Measurements from ENCODE around the gene FAM3A. TPM values are rescaled to one million over a fixed set of nuclear protein-coding genes. Genes with fewer than 3 reads are reported as not detected.
A peak's percentile ranks its signal among the peaks of the same experiment; 100 is the strongest.
"Not testable (repeated sequence)": the region's sequence is repeated elsewhere in the genome, so short reads cannot be mapped to it uniquely, and the experiment has no call there.

FAM3A gene, protein sequence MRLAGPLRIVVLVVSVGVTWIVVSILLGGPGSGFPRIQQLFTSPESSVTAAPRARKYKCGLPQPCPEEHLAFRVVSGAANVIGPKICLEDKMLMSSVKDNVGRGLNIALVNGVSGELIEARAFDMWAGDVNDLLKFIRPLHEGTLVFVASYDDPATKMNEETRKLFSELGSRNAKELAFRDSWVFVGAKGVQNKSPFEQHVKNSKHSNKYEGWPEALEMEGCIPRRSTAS
- total RNA-seq: 10 to 100 TPM; 40.9 to 76.5 (median 55.7) TPM

DNA sequence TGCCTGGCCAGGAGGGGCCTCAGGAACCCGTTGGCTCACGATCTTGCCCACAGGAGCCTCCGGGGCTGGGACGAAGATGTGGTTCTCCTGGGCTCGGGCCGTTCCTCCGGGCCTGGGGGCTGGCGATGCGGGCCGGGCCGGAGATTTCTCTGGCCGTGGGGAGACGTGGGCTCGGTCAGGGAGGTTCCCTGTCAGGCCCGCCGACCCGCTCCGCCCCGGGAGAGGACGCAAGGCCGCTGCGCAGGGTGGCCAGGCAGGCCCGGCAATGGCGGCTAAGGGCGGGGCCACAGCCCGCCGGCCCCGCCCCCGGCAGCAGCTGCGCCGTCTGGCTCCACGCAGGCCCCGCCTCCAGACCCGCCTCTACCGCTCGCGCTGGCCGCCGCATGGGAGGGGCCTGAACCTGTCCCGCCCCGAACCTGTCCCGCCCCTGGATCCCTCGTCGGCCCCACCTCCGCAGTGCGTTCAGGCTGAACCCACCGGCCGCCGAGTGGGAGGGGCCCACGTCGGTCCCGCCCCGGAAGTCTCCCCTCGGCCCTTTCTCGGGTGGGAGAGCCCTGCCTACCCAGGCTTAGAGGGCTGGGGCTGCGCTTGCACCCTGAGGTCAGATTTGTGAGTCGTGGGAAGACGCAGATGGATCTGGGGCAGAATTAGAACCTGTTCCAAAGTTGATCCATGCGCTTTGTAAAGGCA lies at the start of gene FAM3A:
Gene FAM3A, minus strand, starts transcription at position 267 of the 690 bp plus-strand sequence. CDS start 460 bp downstream, outside the sequence.
- TF ChIP-seq POLR2A (IDR thresholded peaks at IDR 0.05) (peak; percentile 62 to 87), EP300 (IDR thresholded peaks at IDR 0.05) (peak in 1 of 2 donors; percentile 95)
- TF ChIP-seq, protein P1, sequence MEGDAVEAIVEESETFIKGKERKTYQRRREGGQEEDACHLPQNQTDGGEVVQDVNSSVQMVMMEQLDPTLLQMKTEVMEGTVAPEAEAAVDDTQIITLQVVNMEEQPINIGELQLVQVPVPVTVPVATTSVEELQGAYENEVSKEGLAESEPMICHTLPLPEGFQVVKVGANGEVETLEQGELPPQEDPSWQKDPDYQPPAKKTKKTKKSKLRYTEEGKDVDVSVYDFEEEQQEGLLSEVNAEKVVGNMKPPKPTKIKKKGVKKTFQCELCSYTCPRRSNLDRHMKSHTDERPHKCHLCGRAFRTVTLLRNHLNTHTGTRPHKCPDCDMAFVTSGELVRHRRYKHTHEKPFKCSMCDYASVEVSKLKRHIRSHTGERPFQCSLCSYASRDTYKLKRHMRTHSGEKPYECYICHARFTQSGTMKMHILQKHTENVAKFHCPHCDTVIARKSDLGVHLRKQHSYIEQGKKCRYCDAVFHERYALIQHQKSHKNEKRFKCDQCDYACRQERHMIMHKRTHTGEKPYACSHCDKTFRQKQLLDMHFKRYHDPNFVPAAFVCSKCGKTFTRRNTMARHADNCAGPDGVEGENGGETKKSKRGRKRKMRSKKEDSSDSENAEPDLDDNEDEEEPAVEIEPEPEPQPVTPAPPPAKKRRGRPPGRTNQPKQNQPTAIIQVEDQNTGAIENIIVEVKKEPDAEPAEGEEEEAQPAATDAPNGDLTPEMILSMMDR (IDR thresholded peaks at IDR 0.05): peak in 1 of 5 experiments; percentile 11
- peak within 1 kb of the TSS; percentile 55 to 81 (median 58) for H3K4me3 ChIP-seq
- WGBS, 2 donors: 34% methylated on average over 37 of the region's 59 CpGs; no CpG with 5 or more reads in 1 of the 2 donors
- H3K9me3 ChIP-seq: no peaks in the 10 kb centered on the region
- H3K36me3 ChIP-seq: no peaks in the 10 kb centered on the region
- peak; percentile 77 to 87 for DNase-seq (ENCODE audit: low spot score in 2 of 2)
- H3K27ac ChIP-seq: peak within 1 kb of the TSS; percentile 86 to 96 (median 89)
- H3K27me3 ChIP-seq: no peaks in the 10 kb centered on the region
- peaks cover 0 to 21% (median 5%) of the 10 kb centered on the region in 4 donors for H3K4me1 ChIP-seq

DNA sequence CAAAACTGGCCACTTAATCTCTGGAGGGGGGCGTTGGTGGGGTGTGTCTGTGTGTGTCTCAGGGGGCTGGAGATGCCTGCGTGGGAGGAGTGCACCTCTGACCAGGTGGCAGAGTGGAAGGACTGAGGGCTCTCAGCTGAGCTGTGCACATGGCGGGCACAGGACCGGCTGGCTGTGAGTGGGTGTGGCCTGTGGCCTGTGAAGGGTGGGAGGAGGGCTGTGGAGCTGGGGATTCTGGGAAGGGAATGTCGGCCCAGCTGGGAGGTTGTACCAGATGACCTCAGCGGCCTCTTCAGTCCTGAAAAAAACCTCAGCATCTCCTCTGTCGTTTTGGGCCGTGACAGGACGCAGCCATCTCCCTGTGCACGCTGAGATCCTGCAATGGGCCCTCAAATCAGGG lies 46.3 kb upstream of the FAM3A start:
- H3K36me3 ChIP-seq; H3K27ac ChIP-seq; H3K4me3 ChIP-seq; H3K27me3 ChIP-seq; H3K4me1 ChIP-seq; DNase-seq (ENCODE audit: low spot score in 2 of 2); H3K9me3 ChIP-seq: not testable (repeated sequence)
- no CpG with 5 or more reads among the region's 10 CpGs for WGBS, 2 donors

DNA sequence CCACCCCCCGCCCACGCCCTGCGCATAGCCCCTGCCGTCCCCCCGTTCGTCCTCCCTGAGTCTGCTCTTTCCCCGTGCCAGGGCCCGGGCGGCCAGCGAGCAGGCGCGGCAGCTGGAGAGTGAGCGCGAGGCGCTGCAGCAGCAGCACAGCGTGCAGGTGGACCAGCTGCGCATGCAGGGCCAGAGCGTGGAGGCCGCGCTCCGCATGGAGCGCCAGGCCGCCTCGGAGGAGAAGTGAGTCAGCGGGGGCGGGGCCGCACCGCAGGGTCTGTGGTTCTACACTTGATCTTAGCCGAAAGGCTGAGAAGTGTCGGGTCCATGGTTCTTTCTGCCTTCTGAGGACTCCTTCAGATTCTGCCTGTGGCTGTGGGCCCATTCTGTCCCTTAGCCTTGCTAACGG lies 44.3 kb upstream of the FAM3A start:
- H3K4me3 ChIP-seq; H3K4me1 ChIP-seq; H3K27me3 ChIP-seq; DNase-seq (ENCODE audit: low spot score in 2 of 2); H3K27ac ChIP-seq; H3K9me3 ChIP-seq; H3K36me3 ChIP-seq: not testable (repeated sequence)
- WGBS, 2 donors: no CpG with 5 or more reads among the region's 31 CpGs

DNA sequence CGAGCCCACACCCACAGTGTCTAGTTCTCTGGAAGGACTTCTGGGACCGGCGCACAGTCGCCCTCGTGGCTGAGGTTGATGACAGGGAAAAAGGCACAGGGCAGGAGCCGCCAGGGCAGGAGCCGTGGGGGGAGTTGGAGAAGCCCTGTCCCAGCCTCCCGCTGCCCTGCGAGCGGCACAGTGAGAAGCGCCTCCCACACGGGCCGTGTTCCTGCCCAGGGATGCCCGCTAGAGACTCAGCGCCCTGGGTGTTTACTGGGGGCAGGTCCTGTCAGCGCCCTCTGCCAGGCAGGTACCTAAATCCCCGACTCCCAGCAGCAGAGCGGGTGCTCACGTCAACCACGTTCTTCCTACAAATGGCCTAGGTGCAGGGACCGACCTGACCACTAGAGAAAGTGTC lies 42.9 kb upstream of the FAM3A start:
- H3K36me3 ChIP-seq; H3K9me3 ChIP-seq; H3K27me3 ChIP-seq; DNase-seq (ENCODE audit: low spot score in 2 of 2); H3K27ac ChIP-seq; H3K4me3 ChIP-seq; H3K4me1 ChIP-seq: not testable (repeated sequence)
- 100% methylated on average over 3 of the region's 21 CpGs; no CpG with 5 or more reads in 1 of the 2 donors for WGBS, 2 donors

DNA sequence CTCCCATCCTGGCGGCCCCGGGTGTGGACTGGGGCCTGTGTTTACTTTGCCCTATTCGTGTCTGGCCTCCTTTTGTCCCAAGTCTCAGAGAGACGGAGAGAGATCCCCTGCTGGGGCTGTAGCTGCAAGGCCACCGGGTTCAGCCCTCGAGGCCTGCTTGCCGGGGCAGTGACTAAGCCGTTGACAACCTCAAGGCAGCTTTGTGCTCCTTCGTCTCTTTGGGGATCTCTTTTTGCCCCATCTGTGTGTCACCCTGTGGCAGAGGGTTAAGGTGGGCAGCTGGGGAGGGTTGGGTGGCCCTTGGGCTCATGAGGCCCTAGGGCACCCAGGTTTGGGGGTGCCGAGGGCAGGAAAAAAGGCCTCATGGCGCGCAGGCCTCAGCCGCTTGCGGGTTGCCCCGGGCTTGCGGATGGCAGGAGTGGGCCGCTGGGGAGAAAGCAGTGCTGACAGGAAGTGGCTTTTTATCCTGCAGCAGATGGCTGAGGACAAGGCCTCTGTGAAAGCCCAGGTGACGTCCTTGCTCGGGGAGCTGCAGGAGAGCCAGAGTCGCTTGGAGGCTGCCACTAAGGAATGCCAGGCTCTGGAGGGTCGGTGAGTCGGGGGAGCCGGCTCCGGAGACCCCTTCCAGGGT lies 42.1 kb upstream of the FAM3A start:
- WGBS, 2 donors: no CpG with 5 or more reads among the region's 24 CpGs
- H3K36me3 ChIP-seq; H3K9me3 ChIP-seq; DNase-seq (ENCODE audit: low spot score in 2 of 2); H3K4me3 ChIP-seq; H3K4me1 ChIP-seq; H3K27ac ChIP-seq; H3K27me3 ChIP-seq: not testable (repeated sequence)

DNA sequence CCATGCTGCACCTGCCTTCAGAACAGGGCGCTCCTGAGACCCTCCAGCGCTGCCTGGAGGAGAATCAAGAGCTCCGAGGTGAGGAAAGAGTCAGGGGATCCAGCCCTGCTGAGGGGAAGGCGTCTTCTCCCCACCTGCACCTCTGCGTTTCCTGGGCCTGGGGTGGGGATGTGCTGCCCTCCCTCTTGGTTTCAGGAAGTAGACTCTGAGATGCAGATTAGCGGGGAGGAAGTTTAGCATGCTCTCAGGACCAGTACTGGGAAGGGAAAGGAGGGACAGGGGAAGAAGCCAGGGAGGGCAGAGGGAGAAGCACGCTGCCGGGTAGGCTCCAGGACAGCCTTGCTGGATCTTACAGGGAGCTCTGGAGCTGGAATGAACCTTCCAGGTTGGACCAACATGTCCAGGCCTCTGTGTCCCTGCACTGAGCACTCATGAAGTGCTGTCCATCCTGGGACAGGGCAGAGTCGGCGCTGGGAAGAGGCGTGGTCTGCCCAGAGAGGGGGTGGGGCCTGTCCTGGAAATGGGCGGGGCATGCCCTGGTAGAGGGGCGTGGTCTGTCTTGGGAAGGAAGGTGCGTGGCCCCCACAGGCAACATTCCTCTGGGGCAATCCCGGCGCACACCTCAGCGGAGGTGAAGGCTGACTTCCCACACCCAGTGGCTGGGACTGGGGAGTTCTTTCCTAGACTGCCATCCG lies 36.2 kb upstream of the FAM3A start:
- H3K9me3 ChIP-seq; H3K27ac ChIP-seq; DNase-seq (ENCODE audit: low spot score in 2 of 2); H3K4me3 ChIP-seq; H3K27me3 ChIP-seq: not testable (repeated sequence)
- 91 to 92% methylated on average over 3 to 8 of the region's 18 CpGs for WGBS, 2 donors
- peaks cover 0 to 15% (median 0%) of the 10 kb centered on the region in 3 donors for H3K36me3 ChIP-seq
- H3K4me1 ChIP-seq: peaks cover 0 to 16% (median 4%) of the 10 kb centered on the region in 4 donors

DNA sequence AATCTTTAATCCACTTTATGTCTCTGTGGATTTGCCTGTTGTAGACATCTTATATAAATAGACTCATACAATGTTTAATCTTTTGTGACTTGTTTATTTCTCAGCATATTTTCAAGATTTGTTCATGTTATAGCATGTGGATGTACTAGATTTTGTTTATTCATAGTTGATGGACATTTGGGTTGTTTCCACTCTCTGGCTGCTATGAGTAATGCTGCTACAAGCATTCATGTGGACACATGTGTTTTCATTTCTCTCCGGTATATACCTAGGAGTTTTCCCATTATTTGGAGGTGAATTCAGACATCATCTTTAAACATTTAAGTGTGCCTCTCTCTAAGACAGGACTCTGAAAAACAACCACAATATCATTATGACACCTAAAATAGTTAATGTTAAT lies 33.7 kb upstream of the FAM3A start:
- Histone ChIP-seq H3K36me3 (peaks cover 0 to 15% (median 0%) of the 10 kb centered on the region in 3 donors), H3K4me3 (no peak overlapping the region), H3K9me3 (no peaks in the 10 kb centered on the region), H3K27ac (no peak overlapping the region), H3K4me1 (peaks cover 0 to 32% (median 8%) of the 10 kb centered on the region in 4 donors), H3K27me3 (no peaks in the 10 kb centered on the region)
- WGBS, 2 donors: 88 to 100% methylated on average over 1 of the region's 1 CpG
- no peak for DNase-seq (ENCODE audit: low spot score in 2 of 2)
- no peak for TF ChIP-seq POLR2A (IDR thresholded peaks at IDR 0.05)

DNA sequence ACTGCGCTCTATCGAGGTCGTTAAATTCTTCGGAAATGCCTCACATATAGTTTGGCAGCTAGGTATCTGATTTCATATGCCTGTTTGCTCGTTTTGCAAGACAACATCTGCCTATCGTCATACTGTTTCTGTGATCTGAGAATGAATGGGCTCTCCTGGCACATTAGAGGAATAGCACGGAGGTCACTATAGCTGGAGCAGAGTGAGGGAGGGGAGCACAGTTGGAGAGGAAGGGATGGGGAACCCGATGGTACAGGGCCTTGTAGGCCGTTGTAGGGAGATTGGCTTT lies 31.9 kb upstream of the FAM3A start:
- no peak for DNase-seq (ENCODE audit: low spot score in 2 of 2)
- peak overlapping the region; percentile 54 to 72 (median 70) for H3K4me3 ChIP-seq
- peaks cover 0 to 3% (median 0%) of the 10 kb centered on the region in 3 donors for H3K36me3 ChIP-seq
- H3K27ac ChIP-seq: peak overlapping the region in 3 of 4 donors; percentile 83 to 90 (median 84)
- TF ChIP-seq, protein P1 (IDR thresholded peaks at IDR 0.05): no peak
- TF ChIP-seq POLR2A (IDR thresholded peaks at IDR 0.05) (no peak), EP300 (IDR thresholded peaks at IDR 0.05) (no peak)
- H3K9me3 ChIP-seq: no peaks in the 10 kb centered on the region
- WGBS, 2 donors: 1 to 47% methylated on average over 9 of the region's 9 CpGs
- H3K4me1 ChIP-seq: peaks cover 0 to 35% (median 8%) of the 10 kb centered on the region in 4 donors
- H3K27me3 ChIP-seq: no peaks in the 10 kb centered on the region

All from tibial nerve (tissue), 4 donors.